ENCODE measurements around the gene AMD1.

DNA sequence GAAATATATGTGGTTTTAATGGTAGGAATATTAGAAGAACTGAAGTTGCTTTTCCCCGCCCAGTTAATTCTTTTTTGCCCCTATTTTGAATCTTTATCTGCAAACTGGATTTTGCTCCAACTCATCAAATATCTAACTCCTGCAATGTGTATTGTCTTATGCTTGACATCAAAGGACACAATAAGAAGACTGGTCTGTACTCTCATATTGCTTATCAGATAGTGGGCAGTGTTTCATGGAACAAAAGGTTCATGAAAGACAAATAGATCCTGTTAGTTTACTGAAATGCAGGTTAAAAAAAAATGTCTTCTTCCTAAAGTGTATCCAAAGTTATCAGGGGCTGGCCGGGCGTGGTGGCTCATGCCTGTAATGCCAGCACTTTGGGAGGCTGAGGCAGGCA, 56.2 kb downstream of the AMD1 start:
- TF ChIP-seq CTCF (IDR thresholded peaks at IDR 0.05; ENCODE audit: insufficient read depth, low read length) (no peak), POLR2AphosphoS5 (IDR thresholded peaks at IDR 0.05; ENCODE audit: low read depth) (no peak), GABPA (IDR thresholded peaks at IDR 0.05; ENCODE audit: low read depth) (no peak), SPI1 (IDR thresholded peaks at IDR 0.05; ENCODE audit: borderline replicate concordance, low read depth) (no peak)
